HCT116 (cell line): ENCODE measurements around the gene ANO6.

Experiments used
- ATF3 ChIP-seq: IDR thresholded peaks from 2 replicates; pipeline ENCODE4 v1.6.1; 2012
- CEBPB ChIP-seq: IDR thresholded peaks from 2 replicates; pipeline ENCODE4 v1.6.1; 2012; ENCODE audit warnings: low read depth
- CTCF ChIP-seq, 3 experiments: fragments of 200-600 bp in 1 of 3; sonication (generic) in 1 of 3; IDR thresholded peaks in 2 of 3; conservative IDR thresholded peaks in 1 of 3; 2 replicates each; pipeline ENCODE4 v1.5.1; 2012 to 2017; ENCODE audit warnings: low read depth in 2 of 3, low read length in 2 of 3, antibody characterized with exemption in 1 of 3, borderline replicate concordance in 1 of 3, control low read depth in 1 of 3, mild to moderate bottlenecking in 1 of 3, mixed read lengths in 1 of 3, mixed run types in 1 of 3, moderate library complexity in 1 of 3; ENCODE audit not compliant: insufficient read depth in 1 of 3
- EZH2 ChIP-seq: fragments of 200-600 bp; sonication (generic); IDR thresholded peaks from 2 replicates; pipeline ENCODE4 v1.6.1; 2017; ENCODE audit warnings: antibody characterized with exemption, mixed run types
- MAX ChIP-seq: IDR thresholded peaks from 2 replicates; pipeline ENCODE4 v1.6.1; 2012
- POLR2A ChIP-seq: IDR thresholded peaks from 2 replicates; pipeline ENCODE4 v1.7.0; 2011; ENCODE audit warnings: borderline replicate concordance; ENCODE audit not compliant: insufficient read depth, insufficient read length; ENCODE audit errors: extremely low read depth
- POLR2AphosphoS5 ChIP-seq: IDR thresholded peaks from 2 replicates; pipeline ENCODE4 v1.6.1; 2011; ENCODE audit warnings: mild to moderate bottlenecking, low read depth, low read length, moderate library complexity
- RAD21 ChIP-seq: IDR thresholded peaks from 2 replicates; pipeline ENCODE4 v1.6.1; 2012; ENCODE audit warnings: low read depth, mild to moderate bottlenecking
- REST ChIP-seq: IDR thresholded peaks from 2 replicates; pipeline ENCODE4 v1.6.1; 2012; ENCODE audit warnings: low read depth
- SIN3A ChIP-seq: IDR thresholded peaks from 2 replicates; pipeline ENCODE4 v1.6.1; 2012; ENCODE audit warnings: low read depth
- YY1 ChIP-seq: IDR thresholded peaks from 2 replicates; pipeline ENCODE4 v1.6.1; 2011; ENCODE audit warnings: low read length, low read depth, moderate library complexity, mild to moderate bottlenecking; ENCODE audit not compliant: insufficient replicate concordance; ENCODE audit errors: extremely low read depth
- ZBTB33 ChIP-seq: IDR thresholded peaks from 2 replicates; pipeline ENCODE4 v1.6.1; 2011; ENCODE audit warnings: mild to moderate bottlenecking, low read length, moderate library complexity; ENCODE audit not compliant: insufficient replicate concordance; ENCODE audit errors: extremely low read depth
- ZNF274 ChIP-seq: fragments of 200-500 bp; sonication (Bioruptor generic); IDR thresholded peaks from 2 replicates; pipeline ENCODE4 v1.6.1; 2014; ENCODE audit warnings: mild to moderate bottlenecking, low read depth, low read length, inconsistent platforms

- no peak for TF ChIP-seq POLR2A
- TF ChIP-seq CTCF (IDR thresholded peaks at IDR 0.05 in 2 of 3, conservative IDR thresholded peaks at IDR 0.05 in 1 of 3; ENCODE audit: borderline replicate concordance in 1 of 3, insufficient read depth in 1 of 3, low read depth in 2 of 3, low read length in 2 of 3) = no peak
- no peak for TF ChIP-seq REST
- TF ChIP-seq YY1 = no peak
- TF ChIP-seq POLR2AphosphoS5 = no peak
- no peak for TF ChIP-seq RAD21
- TF ChIP-seq SIN3A = no peak
- no peak for TF ChIP-seq CEBPB
- no peak for TF ChIP-seq MAX
- no peak for TF ChIP-seq EZH2
- TF ChIP-seq ZBTB33 = no peak
- no peak for TF ChIP-seq ATF3
- TF ChIP-seq ZNF274 = no peak
Observed at GRCh38 chr12:45214749-45215418, 1.0 kb upstream of the ANO6 start.
